ENCODE measurements around the gene SYNGR4.
A peak's percentile ranks its signal among the peaks of the same experiment; 100 is the strongest.

Gene SYNGR4

GRCh38 chr19:48398375-48399235 lies 34.4 kb downstream of the SYNGR4 start:
- DNase-seq, result no peak

- no peak for DNase-seq
Measured at GRCh38 chr19:48400018-48400742, 36.0 kb downstream of the SYNGR4 start.

- no peak for DNase-seq
Measured at GRCh38 chr19:48401287-48401686, 37.1 kb downstream of the SYNGR4 start.

GRCh38 chr19:48403606-48404005 lies 39.4 kb downstream of the SYNGR4 start:
- peak; percentile 34 for DNase-seq

GRCh38 chr19:48405010-48405659 lies 41.0 kb downstream of the SYNGR4 start:
- no peak for DNase-seq

- DNase-seq, result no peak
Measured at GRCh38 chr19:48405850-48406249, 41.7 kb downstream of the SYNGR4 start.

GRCh38 chr19:48413879-48414587 lies 49.9 kb downstream of the SYNGR4 start:
- no peak for DNase-seq

GRCh38 chr19:48415395-48415794 lies 51.2 kb downstream of the SYNGR4 start:
- DNase-seq, result no peak

- no peak for DNase-seq
Measured at GRCh38 chr19:48415806-48416221, 51.6 kb downstream of the SYNGR4 start.

- no peak for DNase-seq
Measured at GRCh38 chr19:48417421-48417820, 53.3 kb downstream of the SYNGR4 start.

- DNase-seq, result no peak
Measured at GRCh38 chr19:48418317-48419064, 54.3 kb downstream of the SYNGR4 start.

- DNase-seq, result no peak
Measured at GRCh38 chr19:48419158-48419920, 55.2 kb downstream of the SYNGR4 start.

GRCh38 chr19:48421548-48421947 lies 57.4 kb downstream of the SYNGR4 start:
- no peak for DNase-seq

GRCh38 chr19:48424694-48425219 lies 60.6 kb downstream of the SYNGR4 start:
- DNase-seq, result no peak

Measured in NCI-H2227 treated with DMSO at 0.1 percent for 48 hours (cell line).